Measurements from ENCODE around the gene NKAIN4.

Gene NKAIN4

DNA sequence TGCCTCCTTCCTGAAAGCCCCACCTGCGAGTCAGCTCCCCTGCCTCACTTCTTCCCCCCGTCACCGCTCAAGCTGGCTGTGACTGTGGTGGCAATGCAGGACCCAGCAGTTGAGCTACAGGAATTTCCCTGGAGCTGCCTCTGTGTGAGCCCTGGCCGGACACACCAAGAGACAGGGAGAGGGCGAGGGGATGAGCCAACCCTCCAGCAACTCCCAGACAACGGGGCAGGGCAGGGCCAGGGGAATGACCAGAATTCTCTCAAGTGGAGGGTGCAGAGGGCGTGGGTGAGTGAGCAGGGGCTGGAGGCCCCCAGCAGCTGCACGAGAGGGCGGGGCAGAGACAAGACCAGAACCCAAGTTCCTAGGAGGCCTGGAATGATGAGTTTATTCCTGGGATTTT lies 13.4 kb upstream of the NKAIN4 start:
- Histone ChIP-seq H3K4me3 (no peak overlapping the region), H3K9me3 (no peaks in the 10 kb centered on the region), H3K4me1 (peaks cover 0 to 7% (median 2%) of the 10 kb centered on the region in 4 donors), H3K27me3 (peaks cover 0 to 56% of the 10 kb centered on the region in 2 donors), H3K36me3 (no peaks in the 10 kb centered on the region), H3K27ac (no peak overlapping the region)
- TF ChIP-seq, protein P1, sequence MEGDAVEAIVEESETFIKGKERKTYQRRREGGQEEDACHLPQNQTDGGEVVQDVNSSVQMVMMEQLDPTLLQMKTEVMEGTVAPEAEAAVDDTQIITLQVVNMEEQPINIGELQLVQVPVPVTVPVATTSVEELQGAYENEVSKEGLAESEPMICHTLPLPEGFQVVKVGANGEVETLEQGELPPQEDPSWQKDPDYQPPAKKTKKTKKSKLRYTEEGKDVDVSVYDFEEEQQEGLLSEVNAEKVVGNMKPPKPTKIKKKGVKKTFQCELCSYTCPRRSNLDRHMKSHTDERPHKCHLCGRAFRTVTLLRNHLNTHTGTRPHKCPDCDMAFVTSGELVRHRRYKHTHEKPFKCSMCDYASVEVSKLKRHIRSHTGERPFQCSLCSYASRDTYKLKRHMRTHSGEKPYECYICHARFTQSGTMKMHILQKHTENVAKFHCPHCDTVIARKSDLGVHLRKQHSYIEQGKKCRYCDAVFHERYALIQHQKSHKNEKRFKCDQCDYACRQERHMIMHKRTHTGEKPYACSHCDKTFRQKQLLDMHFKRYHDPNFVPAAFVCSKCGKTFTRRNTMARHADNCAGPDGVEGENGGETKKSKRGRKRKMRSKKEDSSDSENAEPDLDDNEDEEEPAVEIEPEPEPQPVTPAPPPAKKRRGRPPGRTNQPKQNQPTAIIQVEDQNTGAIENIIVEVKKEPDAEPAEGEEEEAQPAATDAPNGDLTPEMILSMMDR (IDR thresholded peaks at IDR 0.05), result no peak
- no peak for DNase-seq
- intact Hi-C loops (cut with DNase I; ENCODE audit: low total_unique reads), result no loop called here

DNA sequence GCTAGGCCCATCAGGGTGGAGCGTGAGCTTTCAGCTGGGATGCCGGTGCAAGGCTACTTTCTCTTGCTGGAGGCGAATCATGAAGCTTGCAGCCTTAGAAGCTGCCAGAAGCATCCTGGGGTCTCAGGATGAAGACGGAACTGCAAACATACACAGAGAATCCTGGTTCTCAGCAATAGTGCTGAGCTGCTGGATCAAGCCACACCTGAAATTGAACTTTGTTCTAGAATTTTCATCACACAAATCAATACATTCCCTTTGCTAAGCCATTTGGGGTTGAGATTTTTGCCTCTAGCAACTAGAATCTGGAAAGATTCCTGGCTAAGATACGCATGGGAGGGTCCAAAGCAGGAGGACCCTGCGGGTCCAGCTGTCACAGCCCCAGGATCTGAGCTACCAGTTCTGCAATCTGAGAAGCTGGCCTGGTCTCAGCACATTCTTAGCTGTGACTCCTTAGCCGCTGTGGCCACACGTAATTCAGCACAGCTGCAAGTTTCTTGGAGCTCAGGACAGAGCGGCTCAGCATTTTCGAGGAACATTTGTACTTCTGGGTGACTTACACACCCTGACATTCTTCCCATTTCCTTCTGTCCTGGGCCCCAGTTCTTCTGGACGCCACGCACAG lies 11.7 kb upstream of the NKAIN4 start:
- TF ChIP-seq, protein P1 (IDR thresholded peaks at IDR 0.05), result no peak
- DNase-seq, result no peak
- peaks cover 0 to 73% of the 10 kb centered on the region in 2 donors for H3K27me3 ChIP-seq
- no peaks in the 10 kb centered on the region for H3K4me1 ChIP-seq
- H3K4me3 ChIP-seq, result no peak overlapping the region
- no peak overlapping the region for H3K27ac ChIP-seq
- H3K9me3 ChIP-seq, result no peaks in the 10 kb centered on the region
- no peaks in the 10 kb centered on the region for H3K36me3 ChIP-seq
- intact Hi-C loops (cut with DNase I; ENCODE audit: low total_unique reads), result no loop called here

DNA sequence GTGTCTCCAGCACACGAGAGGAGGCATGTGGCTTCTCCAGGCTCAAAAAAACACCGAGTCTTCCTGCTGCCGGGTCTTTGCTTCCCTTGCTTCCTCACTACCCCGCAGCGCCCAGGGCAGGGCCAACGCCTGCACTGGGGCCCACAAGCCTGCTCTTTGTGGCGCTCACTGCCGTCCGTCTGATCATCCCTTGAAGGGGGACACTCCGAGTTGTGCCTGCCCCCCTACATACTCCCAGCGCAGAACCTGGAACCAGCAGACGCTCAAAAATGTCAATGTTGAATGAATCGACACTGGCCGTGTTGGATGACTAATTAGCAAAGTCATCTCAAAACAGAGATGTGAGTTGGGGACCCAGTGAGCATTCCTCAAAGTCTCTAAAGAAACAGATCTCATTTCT lies 10.3 kb upstream of the NKAIN4 start:
- Histone ChIP-seq H3K4me1 (no peaks in the 10 kb centered on the region), H3K27ac (no peak overlapping the region), H3K36me3 (no peaks in the 10 kb centered on the region), H3K4me3 (no peak overlapping the region), H3K9me3 (no peaks in the 10 kb centered on the region), H3K27me3 (peaks cover 0 to 88% of the 10 kb centered on the region in 2 donors)
- intact Hi-C loops (cut with DNase I; ENCODE audit: low total_unique reads), result no loop called here
- DNase-seq, result no peak
- TF ChIP-seq, protein P1 (IDR thresholded peaks at IDR 0.05), result no peak

DNA sequence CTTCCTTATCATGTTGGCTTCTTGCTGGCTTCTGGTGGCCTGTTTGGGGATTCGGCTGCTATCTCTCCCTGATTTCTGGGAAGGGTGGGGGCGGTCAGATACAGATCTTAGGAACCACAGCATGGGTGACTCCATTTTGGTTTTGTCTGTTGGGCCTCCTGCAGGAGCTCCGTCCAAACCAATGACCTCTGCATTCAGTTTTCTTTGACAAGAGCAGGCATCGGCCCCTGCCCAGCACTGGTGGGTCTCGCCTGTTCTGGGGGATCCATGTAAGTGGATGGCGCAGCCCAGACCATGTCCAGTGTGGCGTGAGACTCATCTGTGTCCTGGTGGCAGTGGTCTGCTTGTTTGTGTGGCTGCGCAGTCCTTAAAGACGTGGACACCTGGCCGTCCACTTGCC lies 9.7 kb upstream of the NKAIN4 start:
- H3K4me3 ChIP-seq, result no peak overlapping the region
- H3K9me3 ChIP-seq, result no peaks in the 10 kb centered on the region
- no peak overlapping the region for H3K27ac ChIP-seq
- peaks cover 0 to 91% of the 10 kb centered on the region in 2 donors for H3K27me3 ChIP-seq
- H3K36me3 ChIP-seq, result no peaks in the 10 kb centered on the region
- no peak for DNase-seq
- TF ChIP-seq, protein P1 (IDR thresholded peaks at IDR 0.05), result no peak
- no peaks in the 10 kb centered on the region for H3K4me1 ChIP-seq
- intact Hi-C loops (cut with DNase I; ENCODE audit: low total_unique reads), result no loop called here

DNA sequence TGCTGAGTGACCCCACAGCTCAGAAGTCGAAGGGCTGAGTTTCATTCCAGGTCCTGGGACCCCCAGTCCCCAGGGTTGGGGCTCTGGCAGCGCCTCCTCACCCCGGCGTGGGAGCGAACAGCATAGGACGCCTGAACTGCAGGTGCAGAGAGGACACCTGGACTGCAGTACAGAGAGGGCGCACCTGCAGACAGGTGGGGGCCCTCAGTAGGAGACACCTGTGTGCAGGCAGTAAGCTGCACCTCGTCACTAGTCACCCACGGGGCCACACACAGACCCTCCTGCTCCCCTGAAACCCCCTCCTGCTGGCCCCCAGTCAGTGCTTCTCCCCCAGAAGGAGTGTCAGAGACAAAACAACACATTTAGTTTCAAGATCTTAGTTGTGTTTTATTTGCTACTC lies 8.6 kb upstream of the NKAIN4 start:
- H3K4me1 ChIP-seq, result no peaks in the 10 kb centered on the region
- H3K27ac ChIP-seq, result no peak overlapping the region
- H3K36me3 ChIP-seq, result no peaks in the 10 kb centered on the region
- peaks cover 0 to 96% of the 10 kb centered on the region in 2 donors for H3K27me3 ChIP-seq
- intact Hi-C loops (cut with DNase I; ENCODE audit: low total_unique reads), result no loop called here
- DNase-seq, result no peak
- H3K9me3 ChIP-seq, result no peaks in the 10 kb centered on the region
- H3K4me3 ChIP-seq, result no peak overlapping the region
- TF ChIP-seq, protein P1 (IDR thresholded peaks at IDR 0.05), result no peak

Data from tibial artery (tissue), 4 donors.